ENCODE measurements around the gene GIT1.

DNA sequence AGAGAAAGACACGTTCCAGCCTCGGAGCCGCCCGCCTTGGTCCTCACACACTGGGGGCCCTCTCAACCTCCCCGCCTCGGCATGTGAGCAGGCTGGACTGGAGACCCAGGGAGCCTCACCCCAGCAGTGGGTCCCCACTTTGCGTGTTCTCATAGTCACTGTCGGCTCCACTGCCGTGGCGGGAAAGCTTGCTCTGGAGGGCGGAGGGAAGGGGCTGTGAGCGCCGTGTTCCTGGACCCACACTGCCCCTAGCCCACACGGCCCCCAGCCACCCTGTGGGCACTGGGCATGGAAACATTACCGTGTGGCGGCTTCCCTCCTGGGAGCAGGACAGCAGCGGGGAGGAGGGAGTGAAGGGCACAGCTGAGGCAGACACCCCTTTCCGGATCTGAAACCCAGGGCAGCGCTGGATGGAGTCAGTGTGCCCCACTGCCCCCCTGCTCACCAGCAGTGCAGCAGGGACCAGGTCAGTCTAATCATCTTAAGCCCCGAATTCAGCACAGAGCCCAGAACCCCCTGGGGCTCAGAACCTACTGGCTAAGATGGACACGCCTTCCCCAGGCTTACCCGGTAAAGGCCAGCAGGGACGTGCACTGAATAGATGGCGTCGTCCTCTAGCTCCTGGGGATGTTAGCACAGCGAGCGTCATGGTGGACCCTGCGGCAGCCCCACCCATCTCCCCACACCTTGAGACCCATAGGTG, 13.8 kb downstream of the GIT1 start:
- TF ChIP-seq FOXK2 (IDR thresholded peaks at IDR 0.05) (no peak), BHLHE40 (IDR thresholded peaks at IDR 0.05; ENCODE audit: borderline replicate concordance) (no peak), SUZ12 (IDR thresholded peaks at IDR 0.05) (no peak), ZNF384 (IDR thresholded peaks at IDR 0.05) (no peak), TARDBP (IDR thresholded peaks at IDR 0.05) (no peak), L3MBTL2 (conservative IDR thresholded peaks at IDR 0.05) (no peak), PKNOX1 (IDR thresholded peaks at IDR 0.05) (no peak)

Measured in HEK293T (cell line).